Measurements from ENCODE around the gene ZNF362. TPM values are rescaled to one million over a fixed set of nuclear protein-coding genes. Genes with fewer than 3 reads are reported as not detected.

Gene ZNF362
- total RNA-seq, 1 donor = 13.4 TPM

DNA sequence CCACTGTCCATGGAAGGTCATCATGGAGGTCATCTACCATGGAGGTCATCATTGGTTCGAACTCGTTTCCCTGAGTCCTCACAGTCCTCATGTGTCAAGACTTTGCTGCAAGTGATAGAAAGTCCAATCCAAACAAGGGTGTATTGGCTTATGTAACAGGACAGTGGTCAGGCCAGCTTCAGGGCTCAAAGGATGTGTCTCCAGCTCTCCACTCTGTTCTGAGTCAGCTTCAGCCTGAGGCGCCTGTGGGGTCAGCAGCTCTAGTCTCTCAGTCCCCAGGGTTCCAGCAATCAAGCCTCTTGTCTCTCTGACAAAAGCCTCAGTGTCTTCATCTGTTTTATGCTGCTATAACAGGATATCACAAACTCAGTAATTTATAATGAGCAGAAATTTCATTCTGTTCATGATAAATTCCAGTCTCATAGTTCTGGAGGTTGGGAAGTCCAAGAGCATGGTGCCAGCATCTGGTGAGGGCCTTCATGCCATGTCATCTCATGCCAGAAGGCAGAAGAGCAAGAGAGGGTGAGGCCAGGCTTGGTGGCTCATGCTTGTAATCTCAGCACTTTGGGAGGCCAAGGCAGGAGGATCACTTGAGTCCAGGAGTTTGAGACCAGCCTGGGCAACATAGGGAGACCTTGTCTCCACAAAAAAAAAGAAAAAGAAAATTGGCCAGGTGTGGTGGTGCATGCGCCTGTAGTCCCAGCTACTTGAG, 45.1 kb downstream of the ZNF362 start:
- Histone ChIP-seq H3K27me3 (ENCODE audit: insufficient read depth, low read length) (peaks cover 5% of the 10 kb centered on the region), H3K4me2 (ENCODE audit: insufficient read depth, low read length) (no peak overlapping the region), H3K27ac (ENCODE audit: low read depth, low read length) (no peak overlapping the region), H3K79me2 (ENCODE audit: insufficient read depth, low read length) (no peaks in the 10 kb centered on the region), H3K36me3 (ENCODE audit: insufficient read depth, low read length) (peaks cover 21% of the 10 kb centered on the region), H3K4me1 (ENCODE audit: insufficient read depth, low read length) (peaks cover 12% of the 10 kb centered on the region), H2AFZ (ENCODE audit: low read length) (no peak overlapping the region), H4K20me1 (ENCODE audit: insufficient read depth, low read length) (no peaks in the 10 kb centered on the region), H3K9me3 (ENCODE audit: low read depth, low read length) (no peaks in the 10 kb centered on the region), H3K4me3 (ENCODE audit: insufficient read depth, low read length) (no peak overlapping the region)
- no peak for TF ChIP-seq CTCF (IDR thresholded peaks at IDR 0.05; ENCODE audit: extremely low read depth, low read depth, low read length)
- DNase-seq (ENCODE audit: insufficient read length, low spot score, missing footprints) = peak; percentile 51

DNA sequence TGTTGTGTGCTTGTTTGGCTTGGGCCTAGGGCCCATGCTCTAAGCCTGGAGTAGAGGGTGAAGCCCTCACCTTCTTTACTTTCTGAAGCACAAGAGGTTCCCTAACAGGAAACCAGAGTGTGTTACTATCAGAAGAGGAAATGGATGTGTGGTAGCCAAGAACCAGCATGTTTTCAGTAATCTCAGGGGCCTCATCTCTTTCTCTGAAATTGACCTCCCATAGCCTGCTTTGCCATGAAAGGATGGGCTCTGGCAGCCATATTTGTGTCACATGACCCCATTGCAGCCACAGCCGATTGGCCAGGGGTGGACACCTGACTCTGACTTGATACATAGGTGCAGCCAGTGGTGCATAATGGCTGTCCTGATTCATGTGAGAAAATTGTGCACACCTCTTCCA, 46.0 kb downstream of the ZNF362 start:
- Histone ChIP-seq H3K4me1 (ENCODE audit: insufficient read depth, low read length) (peaks cover 12% of the 10 kb centered on the region), H2AFZ (ENCODE audit: low read length) (no peak overlapping the region)

DNA sequence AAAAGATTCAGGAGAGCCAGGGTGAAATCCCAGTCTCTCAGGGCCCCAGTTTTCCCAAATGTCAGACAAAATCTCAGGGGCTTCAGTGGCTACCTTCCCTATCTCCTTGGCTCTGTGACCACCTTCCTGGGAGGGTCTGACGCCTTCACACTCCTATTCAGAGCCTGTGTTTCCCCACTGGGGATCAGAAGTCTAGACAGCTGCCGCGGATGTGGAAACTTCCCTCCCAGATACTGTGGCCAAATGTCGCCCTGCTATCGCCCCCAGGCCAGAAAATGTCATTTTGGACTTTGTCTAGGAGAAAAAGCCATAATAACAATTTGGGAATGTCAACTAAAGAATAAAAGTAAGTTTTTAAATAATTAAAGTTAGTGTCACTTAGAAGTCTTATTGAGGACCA, 48.7 kb downstream of the ZNF362 start:
- no peak overlapping the region for H2AFZ ChIP-seq (ENCODE audit: low read length)
- no peak for TF ChIP-seq CTCF (IDR thresholded peaks at IDR 0.05; ENCODE audit: extremely low read depth, low read depth, low read length)
- peak; percentile 34 for DNase-seq (ENCODE audit: insufficient read length, low spot score, missing footprints)
- no peak overlapping the region for H3K4me3 ChIP-seq (ENCODE audit: insufficient read depth, low read length)
- H3K79me2 ChIP-seq (ENCODE audit: insufficient read depth, low read length) = no peaks in the 10 kb centered on the region
- no peaks in the 10 kb centered on the region for H4K20me1 ChIP-seq (ENCODE audit: insufficient read depth, low read length)
- no peak overlapping the region for H3K4me2 ChIP-seq (ENCODE audit: insufficient read depth, low read length)
- H3K27ac ChIP-seq (ENCODE audit: low read depth, low read length) = no peak overlapping the region
- H3K9me3 ChIP-seq (ENCODE audit: low read depth, low read length) = no peaks in the 10 kb centered on the region
- H3K36me3 ChIP-seq (ENCODE audit: insufficient read depth, low read length) = no peaks in the 10 kb centered on the region
- H3K27me3 ChIP-seq (ENCODE audit: insufficient read depth, low read length) = peaks cover 12% of the 10 kb centered on the region
- peaks cover 12% of the 10 kb centered on the region for H3K4me1 ChIP-seq (ENCODE audit: insufficient read depth, low read length)

More for the DNA sequence above, 46.0 kb downstream of the ZNF362 start:
- H3K27me3 ChIP-seq (ENCODE audit: insufficient read depth, low read length) = peaks cover 12% of the 10 kb centered on the region
- no peaks in the 10 kb centered on the region for H3K9me3 ChIP-seq (ENCODE audit: low read depth, low read length)
- no peaks in the 10 kb centered on the region for H3K79me2 ChIP-seq (ENCODE audit: insufficient read depth, low read length)
- peaks cover 14% of the 10 kb centered on the region for H3K36me3 ChIP-seq (ENCODE audit: insufficient read depth, low read length)
- no peak for TF ChIP-seq CTCF (IDR thresholded peaks at IDR 0.05; ENCODE audit: extremely low read depth, low read depth, low read length)
- peak; percentile 52 for DNase-seq (ENCODE audit: insufficient read length, low spot score, missing footprints)
- no peak overlapping the region for H3K4me3 ChIP-seq (ENCODE audit: insufficient read depth, low read length)
- H3K27ac ChIP-seq (ENCODE audit: low read depth, low read length) = no peak overlapping the region
- no peaks in the 10 kb centered on the region for H4K20me1 ChIP-seq (ENCODE audit: insufficient read depth, low read length)
- no peak overlapping the region for H3K4me2 ChIP-seq (ENCODE audit: insufficient read depth, low read length)

GRCh38 chr1:33305816-33306652, 49.7 kb downstream of the ZNF362 start:
- Histone ChIP-seq H3K4me2 (ENCODE audit: insufficient read depth, low read length) (no peak overlapping the region), H3K79me2 (ENCODE audit: insufficient read depth, low read length) (no peaks in the 10 kb centered on the region), H3K4me3 (ENCODE audit: insufficient read depth, low read length) (no peak overlapping the region), H3K27ac (ENCODE audit: low read depth, low read length) (no peak overlapping the region), H2AFZ (ENCODE audit: low read length) (no peak overlapping the region), H3K27me3 (ENCODE audit: insufficient read depth, low read length) (peaks cover 12% of the 10 kb centered on the region), H3K4me1 (ENCODE audit: insufficient read depth, low read length) (peaks cover 4% of the 10 kb centered on the region), H4K20me1 (ENCODE audit: insufficient read depth, low read length) (no peaks in the 10 kb centered on the region), H3K36me3 (ENCODE audit: insufficient read depth, low read length) (no peaks in the 10 kb centered on the region), H3K9me3 (ENCODE audit: low read depth, low read length) (no peaks in the 10 kb centered on the region)
- peak; percentile 72 for DNase-seq (ENCODE audit: insufficient read length, low spot score, missing footprints)
- no peak for TF ChIP-seq CTCF (IDR thresholded peaks at IDR 0.05; ENCODE audit: extremely low read depth, low read depth, low read length)

Measured in osteoblast (primary cell).